Stimulated activated CD8-positive, alpha-beta memory T cell treated with anti-CD3 and anti-CD28 coated beads, Interleukin-4, amount 100 ng/mL, for 48 hours (primary cell): ENCODE data around the gene LINS1.

ENCODE experiments used
- DNase-seq: peaks from one replicate; pipeline ENCODE4 v3.0.0-alpha.2; 2020

LINS1 gene, protein sequence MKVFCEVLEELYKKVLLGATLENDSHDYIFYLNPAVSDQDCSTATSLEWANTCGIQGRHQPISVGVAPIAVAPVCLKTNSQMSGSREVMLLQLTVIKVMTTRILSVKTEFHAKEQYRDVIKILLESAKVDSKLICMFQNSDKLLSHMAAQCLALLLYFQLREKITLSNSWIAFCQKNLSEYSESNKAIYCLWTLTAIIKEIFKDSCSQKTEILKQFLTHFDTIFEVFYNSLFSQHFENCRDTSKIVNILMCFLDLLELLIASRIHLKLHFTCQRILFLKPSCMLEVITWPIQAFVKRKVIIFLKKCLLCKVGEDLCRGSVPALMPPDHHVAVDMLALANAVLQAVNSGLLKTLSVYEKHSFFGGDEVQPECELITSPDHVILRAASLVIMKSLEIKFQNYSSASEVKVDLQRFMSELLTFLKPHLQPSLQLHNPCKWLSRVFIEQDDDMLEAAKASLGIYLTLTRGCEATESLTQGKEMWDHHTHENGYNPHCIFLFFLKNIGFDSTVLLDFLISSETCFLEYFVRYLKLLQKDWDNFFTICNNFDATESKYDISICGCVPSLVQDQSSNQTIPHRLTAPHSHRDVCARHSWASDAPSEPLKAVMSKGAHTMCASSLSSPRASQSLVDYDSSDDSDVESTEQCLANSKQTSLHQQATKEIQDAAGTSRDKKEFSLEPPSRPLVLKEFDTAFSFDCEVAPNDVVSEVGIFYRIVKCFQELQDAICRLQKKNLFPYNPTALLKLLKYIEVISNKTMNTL

DNA sequence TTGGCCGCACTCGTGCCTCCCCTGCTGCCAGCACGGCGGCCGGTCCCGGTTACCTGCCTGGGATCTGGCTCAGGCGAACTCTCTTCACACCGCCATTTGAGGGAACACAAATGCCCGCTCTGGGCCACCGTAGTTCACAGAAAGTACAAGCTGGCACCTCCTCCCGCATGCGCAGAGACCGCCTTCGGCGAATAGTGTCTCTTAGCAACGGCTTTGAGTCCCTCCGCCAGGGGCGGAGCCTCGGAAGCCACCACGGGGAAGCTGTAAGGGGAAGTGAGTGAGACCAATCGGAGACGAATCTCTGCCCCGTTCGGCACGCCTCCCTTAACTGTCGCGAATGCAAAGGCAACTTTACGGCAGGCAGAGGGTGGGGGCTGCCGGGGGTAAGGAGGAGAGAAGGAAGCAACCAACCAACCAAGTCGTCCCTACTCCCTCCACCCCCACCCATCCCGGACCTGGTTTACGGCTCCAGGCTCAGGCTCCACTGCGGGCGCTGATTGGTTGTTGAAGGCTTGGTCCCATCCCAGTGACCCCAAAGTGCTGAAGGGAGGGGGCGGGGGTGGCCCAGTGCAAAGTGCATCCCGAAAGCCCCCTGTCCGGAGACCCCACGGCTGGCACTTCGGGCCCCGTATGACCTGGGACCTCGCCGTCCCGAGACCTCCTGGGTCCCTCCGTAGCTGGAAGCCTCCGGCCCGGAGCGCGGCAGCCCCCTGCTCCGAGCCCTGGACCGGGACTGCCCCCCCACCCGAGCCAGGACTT lies at the start of gene LINS1, which contains the start of gene ASB7:
TSS of gene LINS1 (minus strand) at position 121 of the 759 bp plus-strand sequence. CDS start 21,342 bp downstream, outside the sequence.
TSS of gene ASB7 (plus strand) at position 526 of the 759 bp plus-strand sequence. CDS start 9,628 bp downstream, outside the sequence.
- peak; percentile 99 for DNase-seq

DNA sequence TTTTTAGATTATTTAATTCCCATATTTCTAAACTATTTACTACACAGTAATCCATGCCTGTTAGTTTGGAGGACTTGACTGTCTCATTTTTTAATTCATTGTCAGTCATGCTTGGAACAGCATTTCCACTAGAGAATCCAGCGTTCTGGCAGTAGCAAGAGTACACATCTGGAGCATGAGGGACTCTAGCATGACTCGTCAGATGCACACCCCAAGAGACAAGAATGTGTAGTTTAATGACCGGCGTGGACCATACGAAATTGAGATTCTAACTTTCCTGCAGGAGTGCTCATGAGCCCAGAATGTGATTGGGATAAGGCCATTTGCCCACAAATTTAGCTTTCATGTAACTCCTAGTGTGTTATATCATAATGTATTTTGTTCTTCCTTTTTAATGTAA lies 49.3 kb upstream of the LINS1 start:
- DNase-seq: no peak

DNA sequence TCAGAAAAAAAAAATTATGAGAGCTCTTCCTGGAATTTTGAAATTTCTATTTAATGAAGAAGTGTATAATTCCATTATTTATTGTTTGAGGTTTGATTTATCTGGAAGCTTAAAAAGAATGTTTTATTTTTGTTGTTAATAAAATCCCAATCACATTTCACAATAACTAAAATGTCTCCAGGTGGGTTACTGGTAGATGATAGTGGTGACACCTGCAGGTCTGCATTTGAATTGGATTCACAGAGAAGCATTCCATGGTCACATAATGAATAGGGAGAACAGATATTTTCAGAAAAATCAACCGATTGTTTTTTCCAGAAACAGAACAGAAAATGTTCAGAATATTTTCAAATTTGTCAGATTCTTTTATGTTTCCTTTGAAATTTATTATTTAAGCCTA lies 48.7 kb upstream of the LINS1 start:
- no peak for DNase-seq

DNA sequence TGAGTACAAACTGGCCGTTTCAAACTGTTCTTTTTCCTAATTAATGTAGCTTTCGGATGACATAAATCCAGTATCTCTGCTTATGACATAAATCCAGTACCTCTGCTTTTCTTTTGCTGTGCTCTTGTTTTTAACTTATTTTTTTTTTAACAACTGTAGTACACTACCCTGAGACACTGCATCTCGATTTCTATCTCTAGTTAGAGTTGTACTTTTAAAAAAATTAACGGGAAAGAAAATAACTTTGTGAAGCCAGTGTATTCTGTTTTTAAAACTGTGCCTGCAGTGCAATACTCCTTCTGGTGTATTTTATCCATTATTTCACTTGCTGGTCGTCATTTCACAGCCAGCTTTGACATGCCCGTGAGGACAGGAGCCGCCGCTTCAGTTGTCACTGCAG lies 47.0 kb upstream of the LINS1 start:
- DNase-seq: no peak

DNA sequence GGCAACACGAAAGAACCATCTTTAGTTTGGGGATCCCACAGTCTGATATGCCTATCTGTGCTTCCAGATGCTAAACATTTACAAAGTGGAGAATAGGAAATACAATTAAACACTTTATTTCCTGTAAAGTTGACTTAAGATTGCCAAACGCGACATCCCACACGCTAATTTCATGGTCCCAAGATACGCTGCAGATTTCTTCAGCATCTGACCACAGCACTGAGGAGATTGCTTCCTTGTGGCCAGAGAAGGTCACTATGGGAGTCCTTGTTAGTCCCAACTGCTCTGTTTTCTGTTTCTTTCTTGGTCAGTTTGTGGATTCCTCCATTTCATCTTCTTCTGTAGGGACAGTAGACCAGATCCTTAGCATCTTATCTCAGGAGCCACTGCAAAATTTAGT lies 43.7 kb upstream of the LINS1 start:
- no peak for DNase-seq

DNA sequence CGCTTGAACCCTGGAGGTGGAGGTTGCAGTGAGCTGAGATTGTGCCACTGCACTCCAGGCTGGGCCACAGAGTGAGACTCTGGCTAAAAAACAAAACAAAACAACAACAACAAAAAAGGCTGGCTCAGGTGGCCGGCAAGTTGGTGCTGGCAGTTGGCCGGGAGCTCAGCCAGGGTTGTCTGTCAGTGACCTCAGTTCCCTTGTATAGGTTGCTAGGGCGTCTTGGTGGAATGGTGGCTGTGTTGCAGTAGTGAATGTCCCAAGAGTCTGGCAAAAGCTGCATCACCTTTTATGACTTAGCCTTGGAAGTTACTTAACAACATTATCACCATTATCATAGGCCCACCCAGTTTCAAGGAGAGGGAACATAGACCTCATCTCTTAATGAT lies 41.0 kb upstream of the LINS1 start:
- DNase-seq: no peak

DNA sequence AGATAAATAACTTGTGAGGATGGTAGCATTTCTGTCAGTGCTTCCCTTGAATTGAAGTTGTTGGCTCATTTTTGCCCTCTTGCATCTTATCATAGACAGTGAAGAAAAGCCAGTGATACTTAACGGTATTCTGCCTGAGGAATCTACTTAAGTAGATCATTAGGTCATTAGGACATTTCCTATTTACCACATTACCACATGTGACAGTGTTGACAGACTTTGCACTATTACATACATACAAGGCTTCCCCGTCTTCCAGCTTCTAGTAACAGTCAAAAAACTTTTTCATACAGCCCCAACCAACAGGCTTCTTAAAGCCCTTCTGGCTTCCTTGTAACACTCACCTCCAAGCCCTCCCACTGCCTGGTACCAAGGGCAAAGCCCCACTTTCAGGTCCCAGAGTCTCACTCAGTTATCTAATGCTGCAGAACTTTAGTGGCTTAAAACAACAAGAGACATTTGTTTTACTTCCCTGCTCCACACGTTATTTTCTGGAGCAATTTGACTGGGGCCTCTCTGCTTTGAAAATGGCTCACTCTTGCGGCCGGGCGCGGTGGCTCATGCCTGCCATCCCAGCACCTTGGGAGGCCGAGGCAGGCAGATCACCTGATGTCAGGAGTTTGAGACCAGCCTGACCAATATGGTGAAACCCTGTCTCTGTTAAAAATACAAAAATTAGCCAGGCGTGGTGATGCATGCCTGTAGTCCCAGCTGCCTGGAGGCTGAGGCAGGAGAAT lies 40.4 kb upstream of the LINS1 start:
- no peak for DNase-seq

DNA sequence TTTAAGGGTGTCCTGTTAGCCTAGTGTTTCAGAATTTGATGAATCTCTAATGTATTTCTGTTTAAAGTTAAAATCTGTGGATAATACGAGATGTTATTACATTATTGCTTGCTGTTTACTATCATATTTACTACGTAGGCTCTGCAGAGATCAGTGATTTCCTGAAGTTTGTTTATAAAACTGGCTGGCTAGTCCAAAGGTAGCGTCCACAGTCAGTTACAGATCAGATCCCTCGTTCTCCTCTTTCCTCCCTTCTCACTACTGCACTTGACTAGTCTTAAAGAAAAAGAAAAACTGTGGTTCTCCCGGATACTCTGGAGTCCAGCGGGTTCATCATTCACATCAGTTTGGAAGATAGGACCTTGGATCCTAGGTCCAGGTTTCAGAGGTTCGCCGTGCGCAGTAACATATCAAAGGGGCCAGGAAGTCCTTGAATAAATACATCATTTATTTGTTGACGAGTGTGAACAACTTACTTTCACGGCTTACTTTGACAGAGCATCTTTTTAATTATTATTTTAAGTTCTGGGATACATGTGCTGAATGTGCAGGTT lies 36.3 kb upstream of the LINS1 start:
- no peak for DNase-seq

DNA sequence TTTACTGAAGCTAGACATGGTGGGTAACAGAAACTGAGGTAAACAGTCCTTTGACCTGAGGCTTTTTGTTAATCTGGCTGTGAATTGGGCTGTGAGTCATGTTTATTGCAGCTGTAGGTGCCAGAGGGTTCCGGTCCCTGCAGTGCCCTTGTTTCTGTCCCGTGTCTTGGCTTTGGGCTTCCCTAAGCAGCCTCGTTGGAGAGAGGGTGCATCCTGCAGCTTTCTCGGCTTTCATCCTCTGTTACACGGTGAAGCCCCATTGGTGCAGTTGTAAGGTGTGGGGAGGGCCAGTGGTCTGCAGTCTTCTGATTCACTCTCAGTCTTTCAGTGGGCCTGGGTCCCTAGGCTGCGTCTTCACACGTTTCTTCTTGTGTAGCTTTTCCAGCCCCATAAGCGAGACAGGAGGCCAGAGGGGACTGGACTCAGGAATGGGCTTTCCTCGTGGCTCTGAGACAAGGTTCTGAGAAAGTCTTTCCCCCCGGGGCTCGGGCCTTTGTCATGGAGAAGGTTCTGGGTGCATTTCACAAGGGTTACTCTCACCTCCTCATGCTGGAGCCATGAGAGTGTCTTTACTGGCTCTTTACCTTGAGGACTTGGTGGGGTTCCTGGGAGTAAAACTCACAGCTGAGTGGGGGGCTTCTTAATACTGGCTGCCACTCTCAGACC lies 33.6 kb upstream of the LINS1 start:
- DNase-seq: no peak

DNA sequence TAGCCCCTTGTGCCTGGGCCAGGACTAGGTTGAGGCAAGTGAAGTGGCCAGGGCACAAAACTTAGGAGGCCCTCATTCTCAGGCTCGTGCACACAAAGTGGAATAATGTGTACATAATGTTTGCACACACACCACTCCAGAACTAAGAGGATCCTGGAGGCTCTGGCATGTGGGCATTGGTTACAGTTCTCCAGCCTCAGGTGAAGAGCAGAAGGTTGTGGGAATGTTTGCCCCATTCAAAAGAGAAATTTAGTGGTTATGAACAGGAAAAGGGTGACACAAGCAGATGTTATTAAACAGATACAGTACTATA lies 31.7 kb upstream of the LINS1 start:
- DNase-seq: no peak

DNA sequence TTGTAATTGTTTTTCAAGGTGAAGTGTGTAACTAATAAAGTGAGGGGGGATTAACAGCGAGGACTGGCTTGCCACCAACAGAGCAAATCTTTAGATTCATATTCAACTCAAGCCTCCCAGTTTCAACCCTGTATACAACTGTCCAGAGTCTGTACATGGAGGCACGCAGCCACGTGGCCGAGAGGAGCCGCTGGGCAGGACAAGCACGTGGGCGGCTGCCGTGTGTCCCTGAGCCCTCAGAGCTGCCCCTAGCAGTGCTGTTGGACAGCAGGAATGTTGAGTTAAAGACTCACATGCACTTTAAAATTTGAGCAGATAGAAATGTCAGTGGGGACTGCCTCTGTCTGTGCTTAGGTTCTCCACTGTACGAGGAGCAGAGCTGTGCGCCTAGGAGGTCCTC lies 29.8 kb upstream of the LINS1 start:
- DNase-seq: no peak

DNA sequence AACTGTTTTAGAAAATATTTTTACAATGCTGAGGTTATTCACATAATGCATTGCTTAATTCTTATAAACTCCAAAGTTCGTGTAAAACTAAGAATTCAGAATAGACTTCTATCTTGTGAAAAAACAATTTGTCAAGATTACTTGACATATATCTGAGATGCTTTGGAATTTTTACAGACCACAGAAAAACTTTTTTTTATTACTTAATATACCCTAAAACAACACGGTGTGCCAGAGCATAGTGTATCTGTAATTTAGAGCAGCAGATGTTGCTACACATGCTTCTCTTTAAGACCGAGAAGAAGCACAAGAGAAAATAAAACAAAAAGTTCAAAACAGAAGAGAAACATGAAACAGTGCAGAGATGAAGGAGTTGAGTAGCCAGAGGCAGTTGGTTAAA lies 26.8 kb upstream of the LINS1 start:
- no peak for DNase-seq

DNA sequence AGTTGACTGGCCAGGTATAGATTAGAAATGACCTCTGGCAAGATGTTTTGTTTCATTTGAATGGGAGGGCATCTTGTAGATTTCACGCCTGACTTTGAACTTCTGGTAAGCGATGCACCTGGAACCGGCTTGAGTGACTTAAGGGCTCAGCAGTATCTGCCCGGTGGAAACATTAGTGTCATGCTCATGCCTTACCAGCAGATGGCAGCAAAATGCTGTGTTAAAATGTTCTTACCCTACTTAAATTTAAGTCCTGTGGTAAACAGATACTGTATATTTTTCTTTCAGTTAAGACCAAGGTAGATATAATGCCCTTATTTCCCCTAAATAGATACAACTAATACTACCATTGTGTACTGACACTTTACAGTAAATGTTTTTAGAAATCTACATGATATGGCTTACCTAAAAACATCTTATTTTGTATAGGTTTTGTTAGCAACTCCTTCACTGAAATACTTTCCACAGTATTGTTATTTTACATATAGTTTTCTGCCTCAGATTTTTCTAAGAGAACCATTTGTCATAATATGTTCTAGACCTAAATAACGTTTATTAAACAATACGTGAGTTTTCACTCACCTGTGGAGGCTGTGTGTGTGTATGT lies 25.9 kb upstream of the LINS1 start:
- DNase-seq: peak; percentile 70

DNA sequence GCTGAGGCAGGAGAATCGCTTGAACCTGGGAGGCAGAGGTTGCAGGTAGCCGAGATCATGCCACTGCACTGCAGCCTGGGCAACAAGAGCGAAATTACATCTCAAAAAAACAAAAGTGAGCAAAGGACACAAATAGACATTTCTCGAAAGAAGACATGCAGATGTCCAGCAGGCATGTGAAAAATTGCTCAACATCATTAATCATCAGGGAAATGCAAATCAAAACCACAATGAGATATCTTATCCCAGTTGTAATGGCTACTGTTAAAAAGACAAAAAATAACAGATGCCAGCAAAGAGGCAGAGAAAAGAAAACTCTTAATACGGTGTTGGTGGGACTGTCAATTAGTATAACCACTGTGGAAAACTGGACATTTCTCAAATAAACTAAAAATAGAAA lies 21.3 kb upstream of the LINS1 start:
- no peak for DNase-seq

DNA sequence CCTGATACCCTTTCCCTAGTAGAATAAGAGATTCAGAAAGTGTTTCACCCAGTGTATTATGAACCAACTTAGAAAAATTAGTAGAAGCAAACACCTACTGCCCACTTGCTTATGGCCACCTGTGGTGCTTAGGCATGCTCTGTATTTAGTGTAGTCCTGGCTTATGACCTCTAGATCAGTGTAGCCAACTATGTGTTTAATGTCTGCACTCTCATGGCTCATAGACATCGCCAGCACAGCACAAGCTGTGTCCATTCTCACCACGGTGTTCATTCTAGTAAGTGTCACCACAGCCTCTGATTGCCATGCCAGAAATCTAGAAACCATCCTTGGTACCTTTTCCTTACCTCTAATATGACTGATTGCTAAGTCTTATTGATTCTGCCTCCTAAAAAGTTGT lies 14.7 kb upstream of the LINS1 start:
- no peak for DNase-seq

DNA sequence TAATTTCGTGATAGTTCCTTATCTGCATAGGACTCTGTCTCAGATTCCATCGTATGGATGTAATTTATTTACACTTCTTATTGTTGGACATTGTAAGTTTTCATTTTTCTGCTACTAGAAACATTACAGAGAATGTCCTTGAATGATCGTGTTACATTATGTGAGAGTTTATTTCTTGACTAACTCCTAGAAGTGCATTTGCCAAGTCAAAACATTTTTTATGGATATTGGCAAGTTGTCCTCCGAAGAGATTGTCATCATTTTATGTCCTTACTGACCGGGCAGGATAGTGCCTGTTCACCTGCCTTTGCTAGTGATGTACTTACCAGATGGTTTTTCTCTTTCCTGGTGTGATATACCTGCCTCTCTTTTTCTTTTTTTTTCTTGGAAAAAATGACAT lies 13.8 kb upstream of the LINS1 start:
- no peak for DNase-seq

DNA sequence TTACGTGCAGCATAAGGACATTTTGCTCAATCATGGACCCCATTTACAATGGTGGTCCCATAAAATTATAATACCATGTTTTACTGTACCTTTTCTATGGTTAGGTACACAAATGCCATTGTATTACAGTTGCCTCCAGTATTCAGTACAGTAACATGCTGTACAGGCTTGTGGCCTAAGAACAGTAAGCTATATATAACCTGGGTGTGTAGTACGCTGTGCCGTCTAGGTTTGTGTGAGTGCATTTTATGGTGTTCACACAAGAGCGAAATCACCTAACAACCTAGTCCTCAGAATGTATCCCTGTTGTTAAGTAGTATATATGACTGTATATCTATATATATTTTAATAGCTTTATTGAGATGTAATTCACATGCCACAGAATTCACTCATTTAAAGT lies 12.9 kb upstream of the LINS1 start:
- no peak for DNase-seq

DNA sequence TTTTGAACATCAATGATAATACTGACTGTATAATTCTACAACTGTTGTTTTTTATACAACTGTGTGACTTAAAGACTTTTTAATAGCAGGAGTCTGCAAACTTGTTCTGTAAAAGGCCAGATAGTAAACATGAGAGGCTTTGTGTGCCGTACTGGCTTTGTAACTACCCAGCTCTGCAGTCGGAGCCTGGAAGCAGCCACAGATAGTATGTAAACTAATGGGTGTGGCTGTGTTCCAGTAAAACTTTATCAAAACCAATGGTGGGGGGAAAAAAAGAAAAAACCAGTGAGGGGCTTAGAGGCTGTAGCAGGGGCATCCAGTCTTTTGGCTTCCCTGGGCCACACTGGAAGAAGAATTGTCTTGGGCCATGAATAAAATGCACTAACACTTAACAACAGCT lies 12.4 kb upstream of the LINS1 start:
- DNase-seq: no peak

DNA sequence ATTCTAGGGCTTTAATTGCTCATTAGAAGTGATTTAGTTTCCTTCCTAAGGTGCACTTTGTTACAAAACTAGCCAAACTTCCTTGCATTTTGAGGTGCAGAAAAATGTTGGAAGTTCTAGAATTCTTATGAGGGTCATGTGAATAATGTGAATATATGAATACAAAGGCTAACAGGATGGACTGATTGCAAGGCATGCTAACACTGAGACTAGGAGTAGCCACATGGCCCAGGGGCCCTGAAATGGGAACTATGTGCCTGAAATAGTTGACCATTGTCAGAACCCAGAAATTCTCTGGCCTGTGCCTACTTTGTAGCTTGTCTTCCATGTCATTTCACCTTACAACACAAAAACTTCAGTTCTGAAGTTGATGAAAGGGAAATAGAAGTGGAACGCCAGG lies 11.2 kb upstream of the LINS1 start:
- no peak for DNase-seq

DNA sequence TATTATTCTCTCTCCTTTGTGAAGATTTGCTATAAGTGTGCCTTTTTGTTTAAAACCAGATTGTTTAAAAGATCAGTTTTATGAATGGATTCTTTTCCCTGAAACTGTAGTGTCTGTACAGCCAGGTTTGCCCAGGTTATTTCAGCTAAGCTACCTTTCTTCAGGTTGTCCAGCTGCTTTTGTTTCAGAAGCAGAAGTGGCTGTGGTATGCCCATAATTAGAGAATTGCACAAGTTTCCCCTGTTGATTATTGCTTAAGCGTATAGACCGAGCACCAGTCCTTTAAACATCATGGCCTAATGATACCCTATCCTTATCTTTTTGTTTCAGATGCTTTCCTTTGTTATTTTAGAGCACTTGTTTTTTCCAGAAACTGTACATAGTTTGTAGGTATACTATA lies 10.6 kb upstream of the LINS1 start:
- DNase-seq: no peak

DNA sequence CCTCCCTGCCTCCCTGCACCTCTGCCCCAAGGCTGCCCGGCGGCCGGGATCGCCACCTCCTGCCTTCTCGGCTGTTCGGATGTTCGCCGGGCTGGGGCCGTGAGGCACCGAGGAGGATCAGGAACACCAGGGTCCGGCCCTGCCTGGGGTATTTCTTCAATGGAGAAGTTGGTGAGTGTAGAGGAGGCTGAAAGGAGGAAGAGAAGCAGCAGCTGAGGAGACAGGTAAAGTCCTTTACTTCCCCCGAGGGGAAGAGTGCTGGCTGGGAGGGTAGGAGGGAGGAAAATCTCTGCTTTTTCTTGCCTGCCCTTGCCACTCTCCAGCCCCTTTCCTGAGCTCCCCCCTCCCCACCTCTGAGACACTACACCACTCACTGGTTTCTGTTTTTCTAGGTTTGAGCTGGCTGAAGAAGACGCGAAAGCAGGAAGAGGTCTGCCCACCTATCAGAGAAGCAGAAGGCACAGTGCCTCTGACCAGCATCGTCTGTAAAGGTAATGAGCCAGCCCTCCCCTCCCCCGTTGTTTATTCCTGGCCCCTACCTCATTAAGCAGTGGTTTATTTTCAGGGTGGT lies 924 bp upstream of the LINS1 start:
- peak; percentile 62 for DNase-seq
